Nephron (organoid): ENCODE results near the gene C1QA.

Source experiments
- H3K27ac Mint-ChIP-seq, 3 experiments: 2 replicates each; pipeline ENCODE4 v1.8.0; 2020; ENCODE audit warnings: mixed read lengths in 3 of 3, mild to moderate bottlenecking in 2 of 3, moderate library complexity in 1 of 3
- H3K27me3 Mint-ChIP-seq: 2 replicates; pipeline ENCODE4 v1.8.0; 2021; ENCODE audit warnings: low read depth, mild to moderate bottlenecking, moderate library complexity, mixed read lengths
- H3K36me3 Mint-ChIP-seq: 2 replicates; pipeline ENCODE4 v1.8.0; 2020; ENCODE audit warnings: low read depth, mixed read lengths
- H3K4me1 Mint-ChIP-seq: 2 replicates; pipeline ENCODE4 v1.8.0; 2020; ENCODE audit warnings: mixed read lengths
- H3K4me3 Mint-ChIP-seq, 3 experiments: 2 replicates each; pipeline ENCODE4 v1.8.0; 2020; ENCODE audit warnings: mild to moderate bottlenecking in 3 of 3, mixed read lengths in 3 of 3, moderate library complexity in 2 of 3
- H3K9me3 Mint-ChIP-seq: 2 replicates; pipeline ENCODE4 v1.8.0; 2020; ENCODE audit warnings: mixed read lengths
- TF ChIP-seq, protein P1 (sequence below), 3 experiments: fragments of 200-600 bp; sonication (generic); IDR thresholded peaks; one replicate each; pipeline ENCODE4 v1.5.0; 2021; ENCODE audit warnings: antibody characterized with exemption in 3 of 3; ENCODE audit not compliant: unreplicated experiment in 3 of 3

C1QA gene

GRCh38 chr1:22606161-22606560 lies 30.3 kb upstream of the C1QA start:
- H3K4me3 Mint-ChIP-seq, result no peak overlapping the region
- H3K9me3 Mint-ChIP-seq, result no peaks in the 10 kb centered on the region
- TF ChIP-seq, protein P1, sequence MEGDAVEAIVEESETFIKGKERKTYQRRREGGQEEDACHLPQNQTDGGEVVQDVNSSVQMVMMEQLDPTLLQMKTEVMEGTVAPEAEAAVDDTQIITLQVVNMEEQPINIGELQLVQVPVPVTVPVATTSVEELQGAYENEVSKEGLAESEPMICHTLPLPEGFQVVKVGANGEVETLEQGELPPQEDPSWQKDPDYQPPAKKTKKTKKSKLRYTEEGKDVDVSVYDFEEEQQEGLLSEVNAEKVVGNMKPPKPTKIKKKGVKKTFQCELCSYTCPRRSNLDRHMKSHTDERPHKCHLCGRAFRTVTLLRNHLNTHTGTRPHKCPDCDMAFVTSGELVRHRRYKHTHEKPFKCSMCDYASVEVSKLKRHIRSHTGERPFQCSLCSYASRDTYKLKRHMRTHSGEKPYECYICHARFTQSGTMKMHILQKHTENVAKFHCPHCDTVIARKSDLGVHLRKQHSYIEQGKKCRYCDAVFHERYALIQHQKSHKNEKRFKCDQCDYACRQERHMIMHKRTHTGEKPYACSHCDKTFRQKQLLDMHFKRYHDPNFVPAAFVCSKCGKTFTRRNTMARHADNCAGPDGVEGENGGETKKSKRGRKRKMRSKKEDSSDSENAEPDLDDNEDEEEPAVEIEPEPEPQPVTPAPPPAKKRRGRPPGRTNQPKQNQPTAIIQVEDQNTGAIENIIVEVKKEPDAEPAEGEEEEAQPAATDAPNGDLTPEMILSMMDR (IDR thresholded peaks at IDR 0.05; ENCODE audit: unreplicated experiment in 3 of 3), result no peak
- no peaks in the 10 kb centered on the region for H3K36me3 Mint-ChIP-seq
- no peaks in the 10 kb centered on the region for H3K4me1 Mint-ChIP-seq
- H3K27me3 Mint-ChIP-seq, result peaks cover 90% of the 10 kb centered on the region
- H3K27ac Mint-ChIP-seq, result no peak overlapping the region

GRCh38 chr1:22607154-22607553 lies 29.3 kb upstream of the C1QA start:
- TF ChIP-seq, protein P1 (IDR thresholded peaks at IDR 0.05; ENCODE audit: unreplicated experiment in 3 of 3), result no peak
- Mint-ChIP-seq H3K27me3 (peaks cover 95% of the 10 kb centered on the region), H3K27ac (no peak overlapping the region)

DNA sequence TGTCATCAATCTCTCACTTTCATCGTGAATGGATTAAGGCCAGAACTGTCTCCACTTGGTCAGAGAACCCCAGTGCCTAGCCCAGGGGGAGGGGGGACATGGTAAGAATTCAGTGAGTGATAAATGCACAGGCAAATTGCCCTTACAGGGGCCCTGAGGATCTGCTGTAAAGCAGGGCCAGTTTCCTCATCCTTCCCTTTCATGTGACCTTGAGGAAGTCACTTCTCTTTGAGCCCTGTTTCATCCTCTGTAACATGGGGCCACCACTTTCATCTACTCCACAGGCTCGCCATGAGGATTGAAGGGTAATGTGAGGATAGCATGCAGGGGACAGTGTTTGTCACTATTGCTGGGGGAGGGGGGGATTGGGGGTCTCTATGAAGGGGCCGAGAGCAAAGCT lies 28.1 kb upstream of the C1QA start:
- peaks cover 2% of the 10 kb centered on the region for H3K9me3 Mint-ChIP-seq
- H3K4me3 Mint-ChIP-seq, result no peak overlapping the region
- no peaks in the 10 kb centered on the region for H3K4me1 Mint-ChIP-seq
- no peak overlapping the region for H3K27ac Mint-ChIP-seq
- no peaks in the 10 kb centered on the region for H3K36me3 Mint-ChIP-seq
- peaks cover 97% of the 10 kb centered on the region for H3K27me3 Mint-ChIP-seq
- TF ChIP-seq, protein P1 (IDR thresholded peaks at IDR 0.05; ENCODE audit: unreplicated experiment in 3 of 3), result no peak

More at GRCh38 chr1:22607154-22607553, 29.3 kb upstream of the C1QA start:
- H3K4me1 Mint-ChIP-seq, result no peaks in the 10 kb centered on the region
- no peaks in the 10 kb centered on the region for H3K36me3 Mint-ChIP-seq
- H3K9me3 Mint-ChIP-seq, result peaks cover 2% of the 10 kb centered on the region
- no peak overlapping the region for H3K4me3 Mint-ChIP-seq

DNA sequence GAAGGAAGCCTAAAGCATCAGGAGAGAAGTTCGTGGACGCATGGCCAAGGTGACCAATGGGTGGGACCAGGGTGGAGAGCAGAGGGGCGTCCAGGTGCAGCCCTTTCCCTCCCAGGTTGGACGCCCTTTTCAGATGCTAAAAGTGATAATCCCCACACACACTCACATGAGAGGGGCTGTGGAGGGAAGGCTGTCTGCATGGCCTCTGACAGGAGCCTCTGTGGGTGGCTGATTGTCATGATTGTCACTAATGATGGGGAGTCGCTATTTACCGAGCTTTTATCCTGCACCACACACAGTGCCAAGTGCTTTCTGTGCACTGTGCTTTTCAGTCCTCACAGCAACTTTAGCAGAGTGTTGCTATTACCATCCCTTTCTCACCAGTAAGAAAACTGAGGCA lies 27.1 kb upstream of the C1QA start:
- Mint-ChIP-seq H3K9me3 (peaks cover 2% of the 10 kb centered on the region), H3K27me3 (peaks cover 94% of the 10 kb centered on the region), H3K4me3 (no peak overlapping the region), H3K36me3 (no peaks in the 10 kb centered on the region), H3K4me1 (no peaks in the 10 kb centered on the region), H3K27ac (no peak overlapping the region)
- TF ChIP-seq, protein P1 (IDR thresholded peaks at IDR 0.05; ENCODE audit: unreplicated experiment in 3 of 3), result no peak

DNA sequence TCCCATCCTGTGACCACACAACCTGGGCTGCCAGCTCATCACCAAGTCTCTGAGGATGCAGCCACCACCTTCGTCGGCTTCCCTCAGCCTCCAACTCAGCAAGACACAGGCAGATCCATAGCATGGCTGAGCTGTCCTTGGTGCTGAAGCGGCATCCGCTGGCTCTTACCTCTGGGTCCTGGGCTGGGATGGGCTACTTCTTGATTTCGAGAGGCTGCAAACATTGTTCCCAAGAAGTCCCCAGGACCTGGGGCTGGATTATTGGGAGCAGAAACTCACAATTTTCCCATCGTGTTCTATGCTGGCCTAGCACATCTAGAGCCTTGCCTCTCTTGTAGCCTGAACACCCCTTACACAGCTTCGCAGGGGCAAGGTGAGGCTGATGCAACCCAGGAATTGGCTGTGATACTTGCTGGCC lies 24.9 kb upstream of the C1QA start:
- peaks cover 2% of the 10 kb centered on the region for H3K9me3 Mint-ChIP-seq
- TF ChIP-seq, protein P1 (IDR thresholded peaks at IDR 0.05; ENCODE audit: unreplicated experiment in 3 of 3), result no peak
- H3K4me3 Mint-ChIP-seq, result no peak overlapping the region
- no peak overlapping the region for H3K27ac Mint-ChIP-seq
- no peaks in the 10 kb centered on the region for H3K36me3 Mint-ChIP-seq
- H3K4me1 Mint-ChIP-seq, result no peaks in the 10 kb centered on the region
- H3K27me3 Mint-ChIP-seq, result peaks cover 93% of the 10 kb centered on the region

GRCh38 chr1:22612671-22613571 lies 23.5 kb upstream of the C1QA start:
- H3K9me3 Mint-ChIP-seq, result peaks cover 2% of the 10 kb centered on the region
- H3K27me3 Mint-ChIP-seq, result peaks cover 93% of the 10 kb centered on the region
- TF ChIP-seq, protein P1 (IDR thresholded peaks at IDR 0.05; ENCODE audit: unreplicated experiment in 3 of 3), result no peak
- H3K4me1 Mint-ChIP-seq, result no peaks in the 10 kb centered on the region
- H3K4me3 Mint-ChIP-seq, result no peak overlapping the region
- no peaks in the 10 kb centered on the region for H3K36me3 Mint-ChIP-seq
- H3K27ac Mint-ChIP-seq, result no peak overlapping the region
